A549 (cell line): Measurements from ENCODE around the gene TMIGD3. TPM values are rescaled to one million over a fixed set of nuclear protein-coding genes. Genes with fewer than 3 reads are reported as not detected.

ENCODE experiments used
- ATAC-seq, 2 experiments: fragments of 200-7000 bp in 1 of 2; fragments of >200 bp in 1 of 2; cut with Nextera tagmentation in 1 of 2; cut with Tn5 transposase in 1 of 2; 3 replicates each; pipeline versions ENCODE4 v1.8.0 to v1.9.1; 2018 to 2020; ENCODE audit warnings: mild to moderate bottlenecking in 1 of 2, moderate library complexity in 1 of 2
- CTCF ChIA-PET: fragments of 300-600 bp; sonication (Branson Sonifier 250); formaldehyde crosslinking; extraction: SDS; loops from one replicate; lab custom pipeline; 2021; ENCODE audit warnings: antibody characterized with exemption, inconsistent platforms; lab: Yijun Ruan, JAX
- POLR2A ChIA-PET: fragments of 350-600 bp; formaldehyde crosslinking; extraction: SDS; loops from one replicate; lab custom pipeline; 2021; ENCODE audit warnings: antibody characterized with exemption, inconsistent platforms; lab: Yijun Ruan, JAX
- DNase-seq, 2 experiments: peaks; one replicate each; pipeline versions ENCODE4 v3.0.0 to v3.0.0-alpha.2; 2011 to 2016; ENCODE audit warnings: low read depth in 1 of 2, low spot score in 1 of 2
- FAIRE-seq: peaks from 2 replicates; lab custom pipeline; 2011; peaks lifted over from hg19 to GRCh38; lab: Jason Lieb, UNC
- H3K27ac ChIP-seq, 2 experiments: fragments of >200 bp; sonication (Bioruptor Twin); formaldehyde crosslinking; 3 replicates each; pipeline ENCODE4 v1.5.1; 2016 to 2017
- H3K4me1 ChIP-seq: fragments of >200 bp; sonication (Bioruptor Twin); formaldehyde crosslinking; 3 replicates; pipeline ENCODE4 v1.6.1; 2016
- H3K4me2 ChIP-seq: fragments of >200 bp; sonication (Bioruptor Twin); formaldehyde crosslinking; 3 replicates; pipeline ENCODE4 v1.6.1; 2016
- H3K4me3 ChIP-seq: fragments of >200 bp; sonication (Bioruptor Twin); formaldehyde crosslinking; 3 replicates; pipeline ENCODE4 v1.5.1; 2016
- H3K9me3 ChIP-seq: fragments of >200 bp; sonication (Bioruptor Twin); formaldehyde crosslinking; 3 replicates; pipeline ENCODE4 v1.6.1; 2016
- ATOH8 ChIP-seq: fragments of 250-450 bp; sonication (Bioruptor Pico); IDR thresholded peaks from 2 replicates; pipeline ENCODE4 v1.5.0; 2020; ENCODE audit warnings: low read depth, mild to moderate bottlenecking, moderate library complexity
- BCL3 ChIP-seq: fragments of >200 bp; sonication (Bioruptor Twin); formaldehyde crosslinking; IDR thresholded peaks from 3 replicates; pipeline ENCODE4 v1.6.1; 2016
- CBX8 ChIP-seq: fragments of 200-600 bp; sonication (generic); IDR thresholded peaks from 2 replicates; pipeline ENCODE4 v1.6.1; 2016
- CHD2 ChIP-seq: fragments of 150-350 bp; IDR thresholded peaks from 2 replicates; pipeline ENCODE4 v1.6.1; 2014; ENCODE audit warnings: low read length; ENCODE audit not compliant: partially characterized antibody
- CTCF ChIP-seq: fragments of >200 bp; sonication (Bioruptor Twin); formaldehyde crosslinking; IDR thresholded peaks from 3 replicates; pipeline ENCODE4 v1.5.1; 2016
- EHMT2 ChIP-seq: fragments of 200-600 bp; sonication (generic); IDR thresholded peaks from 2 replicates; pipeline ENCODE4 v1.6.1; 2016; ENCODE audit warnings: antibody characterized with exemption, low read depth, mild to moderate bottlenecking, moderate library complexity
- FOSB ChIP-seq: fragments of 250-450 bp; sonication (Bioruptor Pico); IDR thresholded peaks from 2 replicates; pipeline ENCODE4 v1.5.0; 2020; ENCODE audit warnings: mild to moderate bottlenecking, moderate library complexity
- KDM5A ChIP-seq: fragments of 200-600 bp; sonication (generic); IDR thresholded peaks from 2 replicates; pipeline ENCODE4 v1.6.1; 2016; ENCODE audit warnings: antibody characterized with exemption, mild to moderate bottlenecking
- NFE2L2 ChIP-seq: fragments of 150-350 bp; conservative IDR thresholded peaks from 2 replicates; pipeline ENCODE4 v1.6.1; 2014; ENCODE audit warnings: low read length
- RAD21 ChIP-seq, 2 experiments: fragments of >200 bp in 1 of 2; sonication (Bioruptor Twin) in 1 of 2; formaldehyde crosslinking in 1 of 2; IDR thresholded peaks in 1 of 2; conservative IDR thresholded peaks in 1 of 2; 2 replicates in 1 of 2; 3 replicates in 1 of 2; pipeline ENCODE4 v1.6.1; 2012 to 2018; ENCODE audit warnings: inconsistent platforms in 1 of 2
- RCOR1 ChIP-seq: fragments of 150-350 bp; IDR thresholded peaks from 2 replicates; pipeline ENCODE4 v1.6.1; 2014; ENCODE audit warnings: antibody characterized with exemption, low read length, low read depth
- RFX5 ChIP-seq: fragments of 450-650 bp; IDR thresholded peaks from 2 replicates; pipeline ENCODE4 v1.7.1; 2014; ENCODE audit warnings: antibody characterized with exemption, mild to moderate bottlenecking, moderate library complexity
- SMC3 ChIP-seq: fragments of >200 bp; sonication (Bioruptor Twin); formaldehyde crosslinking; IDR thresholded peaks from 3 replicates; pipeline ENCODE4 v1.6.1; 2018; ENCODE audit warnings: inconsistent platforms
- WGBS: methylation state at CpG from one replicate; pipeline ENCODE4 v1.1.6; 2017; ENCODE audit errors: missing lambda C conversion rate; 5-methylcytosine and 5-hydroxymethylcytosine counted together
- polyA plus RNA-seq, 4 experiments: library from polyadenylated mRNA; depleted of rRNA in 3 of 4; stranded (reverse); fragments of >200 nt; fragmentation: RNase III in 1 of 4; extraction: RNeasy Plus Mini Kit Qiagen cat#74134 plus additional on column Dnase treatment in 1 of 4; gene quantifications; 2 replicates in 3 of 4; 3 replicates in 1 of 4; pipeline ENCODE4 v1.2.3, GENCODE V29; 2011 to 2017

TMIGD3 gene
- polyA plus RNA-seq, 2 of the 4 experiments (the other 2 are of a cell fraction), result not detected

GRCh38 chr1:111446546-111446945 is 56.9 kb downstream of the TMIGD3 start (continued):
- TF ChIP-seq ATOH8 (CRISPR knock-in tag), result no peak
- TF ChIP-seq BCL3, result no peak
- no peak for TF ChIP-seq SMC3
- no peak for TF ChIP-seq RCOR1
- TF ChIP-seq KDM5A, result no peak
- TF ChIP-seq FOSB, result no peak

GRCh38 chr1:111444031-111444430 is 59.4 kb downstream of the TMIGD3 start:
- ATAC-seq (no peak), FAIRE-seq (no peak), DNase-seq (no peak)
- Histone ChIP-seq H3K4me2 (no peak overlapping the region), H3K4me1 (peaks cover 12% of the 10 kb centered on the region), H3K27ac (no peak overlapping the region), H3K9me3 (no peaks in the 10 kb centered on the region), H3K4me3 (no peak overlapping the region)
- no peak for TF ChIP-seq CBX8
- 86% methylated on average over 3 of the region's 3 CpGs for WGBS
- POLR2A ChIA-PET, result no interaction called here
- CTCF ChIA-PET, result interaction anchor here (2.0 kb wide), 1 partner anchor 17 kb away, joined by 4 read pairs; the partner anchor contains the start of gene OVGP1

- DNase-seq (no peak), ATAC-seq (no peak), FAIRE-seq (no peak)
- WGBS, result 87% methylated on average over 4 of the region's 4 CpGs
- CTCF ChIA-PET, result interaction anchor here (0.6 to 2.0 kb wide), 4 partner anchors 10 to 91 kb away, joined by 3 to 4 read pairs (median 3); partner anchors contain the start of gene OVGP1
- POLR2A ChIA-PET, result no interaction called here
- Histone ChIP-seq H3K4me3 (no peak overlapping the region), H3K9me3 (no peaks in the 10 kb centered on the region), H3K27ac (no peak overlapping the region), H3K4me1 (peaks cover 7% of the 10 kb centered on the region), H3K4me2 (no peak overlapping the region)
- TF ChIP-seq NFE2L2 (no peak), EHMT2 (no peak), CHD2 (no peak)
These were observed 61.0 kb downstream of the TMIGD3 start for GRCh38 chr1:111442457-111442856.

GRCh38 chr1:111441573-111442192 is 61.8 kb downstream of the TMIGD3 start:
- Histone ChIP-seq H3K9me3 (no peaks in the 10 kb centered on the region), H3K4me1 (no peaks in the 10 kb centered on the region; the same call in 2 of the 3 replicates), H3K4me3 (no peak overlapping the region), H3K27ac (no peak overlapping the region), H3K4me2 (no peak overlapping the region)
- no peak for TF ChIP-seq RFX5
- 0 out of 5 replicates have a peak, but pooled peaks of 1 of the 2 experiments have one; percentile 12 for TF ChIP-seq RAD21 (conservative IDR thresholded peaks at IDR 0.05 in 1 of 2, IDR thresholded peaks at IDR 0.05 in 1 of 2)
- no peak for TF ChIP-seq RCOR1
- TF ChIP-seq CTCF, result peak; percentile 41; the same call in 2 of the 3 replicates
- FAIRE-seq, result no peak
- ChIA-PET POLR2A (no interaction called here), CTCF (interaction anchor here (0.6 to 2.0 kb wide), 6 partner anchors 11 to 818 kb away, joined by 3 to 4 read pairs (median 3); partner anchors contain the start of gene OVGP1)
- DNase-seq, result peak in 1 of 2 experiments; percentile 32
- WGBS, result 65% methylated on average over 6 of the region's 9 CpGs
- peak; percentile 64 to 77 for ATAC-seq
